H9 (cell line): ENCODE measurements around the gene BRD7. TPM values are rescaled to one million over a fixed set of nuclear protein-coding genes. Genes with fewer than 3 reads are reported as not detected.

Source experiments
- DNase-seq: peaks from one replicate; pipeline ENCODE4 v3.0.0-alpha.2; 2017
- H2AFZ ChIP-seq: one replicate; pipeline ENCODE4 v1.6.1; 2013; ENCODE audit warnings: mild to moderate bottlenecking, low read length, control low read depth, moderate library complexity
- H2AK5ac ChIP-seq: 2 replicates; pipeline ENCODE4 v1.6.1; 2013; ENCODE audit warnings: low read length, control low read depth, mixed read lengths; ENCODE audit not compliant: insufficient read length
- H2BK120ac ChIP-seq: one replicate; pipeline ENCODE4 v1.6.1; 2013; ENCODE audit warnings: low read depth, mild to moderate bottlenecking, low read length, control low read depth, inconsistent platforms; ENCODE audit not compliant: poor library complexity, severe bottlenecking
- H2BK12ac ChIP-seq: 2 replicates; pipeline ENCODE4 v1.6.1; 2013; ENCODE audit warnings: low read length, control low read depth, mixed read lengths, low read depth; ENCODE audit not compliant: insufficient read length
- H2BK15ac ChIP-seq: 2 replicates; pipeline ENCODE4 v1.6.1; 2013; ENCODE audit warnings: low read depth, low read length, control low read depth
- H2BK20ac ChIP-seq: one replicate; pipeline ENCODE4 v1.6.1; 2013; ENCODE audit warnings: low read depth, mild to moderate bottlenecking, low read length, control low read depth, inconsistent platforms; ENCODE audit not compliant: poor library complexity, severe bottlenecking
- H2BK5ac ChIP-seq: 2 replicates; pipeline ENCODE4 v1.6.1; 2013; ENCODE audit warnings: low read length, control low read depth, mixed read lengths; ENCODE audit not compliant: insufficient read length
- H3K14ac ChIP-seq: 2 replicates; pipeline ENCODE4 v1.6.1; 2013; ENCODE audit warnings: low read length, control low read depth; ENCODE audit not compliant: insufficient read depth
- H3K18ac ChIP-seq: 2 replicates; pipeline ENCODE4 v1.6.1; 2013; ENCODE audit warnings: low read depth, mild to moderate bottlenecking, mixed read lengths, low read length, control low read depth; ENCODE audit not compliant: insufficient read length
- H3K23ac ChIP-seq: 2 replicates; pipeline ENCODE4 v1.6.1; 2013; ENCODE audit warnings: low read length, control low read depth, mixed read lengths, low read depth; ENCODE audit not compliant: insufficient read length
- H3K23me2 ChIP-seq: 2 replicates; pipeline ENCODE4 v1.6.1; 2013; ENCODE audit warnings: low read depth, mild to moderate bottlenecking, mixed read lengths, low read length, control low read depth; ENCODE audit not compliant: insufficient read length, poor library complexity, severe bottlenecking
- H3K27ac ChIP-seq: 2 replicates; pipeline ENCODE4 v1.5.1; 2013; ENCODE audit warnings: low read length, control low read depth, mixed read lengths, low read depth; ENCODE audit not compliant: insufficient read length
- H3K27me3 ChIP-seq: 2 replicates; pipeline ENCODE4 v1.6.1; 2013; ENCODE audit warnings: low read length, control low read depth, inconsistent platforms; ENCODE audit not compliant: insufficient read depth
- H3K4ac ChIP-seq: 2 replicates; pipeline ENCODE4 v1.6.1; 2013; ENCODE audit warnings: low read depth, mild to moderate bottlenecking, control low read depth, inconsistent platforms, low read length, moderate library complexity
- H3K4me1 ChIP-seq: 2 replicates; pipeline ENCODE4 v1.6.1; 2013; ENCODE audit warnings: low read length, control low read depth, inconsistent platforms; ENCODE audit not compliant: insufficient read depth
- H3K4me2 ChIP-seq: 2 replicates; pipeline ENCODE4 v1.6.1; 2013; ENCODE audit warnings: low read length, control low read depth, mixed read lengths; ENCODE audit not compliant: insufficient read length, insufficient read depth
- H3K56ac ChIP-seq: 2 replicates; pipeline ENCODE4 v1.6.1; 2013; ENCODE audit warnings: low read depth, mild to moderate bottlenecking, mixed read lengths, low read length, control low read depth; ENCODE audit not compliant: insufficient read length
- H3K79me1 ChIP-seq: 2 replicates; pipeline ENCODE4 v1.6.1; 2013; ENCODE audit warnings: low read depth, mild to moderate bottlenecking, moderate library complexity, low read length, control low read depth, inconsistent platforms; ENCODE audit not compliant: insufficient read depth, poor library complexity, severe bottlenecking
- H3K79me2 ChIP-seq: 2 replicates; pipeline ENCODE4 v1.6.1; 2013; ENCODE audit warnings: low read length, control low read depth, inconsistent platforms; ENCODE audit not compliant: insufficient read depth
- H3K9ac ChIP-seq: 2 replicates; pipeline ENCODE4 v1.6.1; 2013; ENCODE audit warnings: low read length, control low read depth, mixed read lengths; ENCODE audit not compliant: insufficient read length; ENCODE audit errors: extremely low read depth
- H3K9me3 ChIP-seq: one replicate; pipeline ENCODE4 v1.6.1; 2013; ENCODE audit warnings: low read depth, low read length, inconsistent platforms; ENCODE audit not compliant: control insufficient read depth
- H3T11ph ChIP-seq: one replicate; pipeline ENCODE4 v1.6.1; 2013; ENCODE audit warnings: mild to moderate bottlenecking, low read length, control low read depth, inconsistent platforms
- H4K20me1 ChIP-seq: one replicate; pipeline ENCODE4 v1.6.1; 2013; ENCODE audit not compliant: control insufficient read depth, insufficient read length, insufficient read depth
- H4K5ac ChIP-seq: 2 replicates; pipeline ENCODE4 v1.6.1; 2013; ENCODE audit warnings: low read depth, mild to moderate bottlenecking, mixed read lengths, low read length, control low read depth; ENCODE audit not compliant: insufficient read length
- H4K8ac ChIP-seq: replicated peaks from 2 replicates; pipeline ENCODE4 v1.6.1; 2013; ENCODE audit warnings: low read length, control low read depth, mixed read lengths, low read depth; ENCODE audit not compliant: insufficient read length
- H4K91ac ChIP-seq: 2 replicates; pipeline ENCODE4 v1.6.1; 2013; ENCODE audit warnings: low read depth, mild to moderate bottlenecking, moderate library complexity, mixed read lengths, low read length, control low read depth; ENCODE audit not compliant: insufficient read length
- H3K27ac Mint-ChIP-seq, 3 experiments: 2 replicates in 2 of 3; 3 replicates in 1 of 3; pipeline ENCODE4 v1.8.0; 2020 to 2021; ENCODE audit warnings: mixed read lengths in 3 of 3, mild to moderate bottlenecking in 1 of 3, moderate library complexity in 1 of 3
- H3K27me3 Mint-ChIP-seq: 2 replicates; pipeline ENCODE4 v1.8.0; 2021; ENCODE audit warnings: low read depth, mild to moderate bottlenecking, moderate library complexity, mixed read lengths
- H3K36me3 Mint-ChIP-seq, 3 experiments: 2 replicates in 2 of 3; 3 replicates in 1 of 3; pipeline ENCODE4 v1.8.0; 2020 to 2021; ENCODE audit warnings: low read depth in 3 of 3, mixed read lengths in 3 of 3; ENCODE audit not compliant: insufficient read depth in 1 of 3
- H3K4me1 Mint-ChIP-seq, 2 experiments: 2 replicates each; pipeline ENCODE4 v1.8.0; 2020; ENCODE audit warnings: mixed read lengths in 2 of 2
- H3K4me3 Mint-ChIP-seq, 2 experiments: 2 replicates in 1 of 2; 3 replicates in 1 of 2; pipeline ENCODE4 v1.8.0; 2020 to 2021; ENCODE audit warnings: mild to moderate bottlenecking in 2 of 2, mixed read lengths in 2 of 2, moderate library complexity in 1 of 2
- H3K9me3 Mint-ChIP-seq, 2 experiments: 2 replicates in 1 of 2; 3 replicates in 1 of 2; pipeline ENCODE4 v1.8.0; 2020; ENCODE audit warnings: mild to moderate bottlenecking in 2 of 2, mixed read lengths in 2 of 2, moderate library complexity in 1 of 2
- CTCF ChIP-seq: fragments of 200-600 bp; sonication (generic); conservative IDR thresholded peaks from 3 replicates; pipeline ENCODE4 v1.8.0; 2021; ENCODE audit warnings: antibody characterized with exemption, mild to moderate bottlenecking
- WGBS: extraction: QIAGEN DNeasy Blood & Tissue Kit; methylation state at CpG from one replicate; pipeline ENCODE4 v1.1.7; 2013; ENCODE audit warnings: missing lambda C conversion rate, low lambda C conversion rate, mixed read lengths; ENCODE audit not compliant: insufficient read length; ENCODE audit errors: extremely low coverage; 5-methylcytosine and 5-hydroxymethylcytosine counted together
- total RNA-seq: library from RNA; stranded (reverse); gene quantifications from 2 replicates; pipeline ENCODE4 v1.2.1, GENCODE V29; 2021

The BRD7 gene
- total RNA-seq, 1 experiment from 2014 or later: 112 TPM

DNA sequence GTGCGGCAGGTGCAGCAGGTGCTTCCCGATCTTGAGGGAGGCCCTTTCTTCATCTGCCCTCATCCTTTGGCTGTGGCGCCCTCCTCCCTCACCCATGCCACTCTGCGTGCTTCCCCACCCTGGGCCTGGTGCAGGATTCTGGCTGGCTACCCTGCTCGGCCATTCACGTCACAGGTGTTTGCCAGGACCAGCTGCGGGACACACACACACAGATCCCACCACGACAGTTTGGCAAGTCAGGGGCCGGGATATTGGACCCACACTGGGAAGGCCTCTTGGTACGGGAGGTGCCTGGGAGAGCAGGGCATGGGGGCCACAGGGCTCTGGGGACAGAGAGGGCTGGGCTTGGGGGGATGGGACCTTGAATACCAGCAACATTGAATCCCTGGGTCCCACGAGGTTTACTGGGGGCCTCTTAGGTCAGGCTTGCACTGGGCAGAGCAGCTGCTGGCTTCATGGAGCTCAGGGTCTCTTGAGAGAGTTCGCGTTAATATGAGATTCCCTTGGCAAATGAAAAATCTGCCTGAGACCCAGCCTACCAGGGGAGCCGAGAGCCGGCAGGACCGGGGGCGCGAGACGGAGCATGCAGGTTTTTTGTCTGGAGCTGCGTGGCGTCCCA, 87.3 kb downstream of the BRD7 start:
- peaks cover 0 to 12% (median 0%) of the 10 kb centered on the region in 3 experiments; a peak in 3 of 7 replicates for H3K36me3 Mint-ChIP-seq

More for the DNA sequence above, 87.3 kb downstream of the BRD7 start:
- Histone ChIP-seq H3K27me3 (no peaks in the 10 kb centered on the region), H3K9ac (no peak overlapping the region), H4K5ac (no peak overlapping the region), H2AK5ac (no peak overlapping the region), H3K23ac (no peak overlapping the region), H2BK15ac (no peak overlapping the region), H3T11ph (no peak overlapping the region), H3K79me1 (no peaks in the 10 kb centered on the region), H2BK120ac (no peak overlapping the region), H2BK12ac (no peak overlapping the region), H3K23me2 (no peaks in the 10 kb centered on the region), H2BK20ac (no peak overlapping the region), H3K18ac (no peak overlapping the region), H3K56ac (no peak overlapping the region), H3K9me3 (no peaks in the 10 kb centered on the region), H3K27ac (no peak overlapping the region), H4K8ac (no peak overlapping the region), H3K4me1 (0 out of 2 replicates have a peak, but pooled peaks cover 3% of the 10 kb centered on the region), H4K20me1 (no peaks in the 10 kb centered on the region), H2BK5ac (no peak overlapping the region), H3K79me2 (no peaks in the 10 kb centered on the region), H3K14ac (no peak overlapping the region; the same call in 1 of the 2 replicates), H2AFZ (no peak overlapping the region), H4K91ac (no peak overlapping the region), H3K4ac (no peak overlapping the region), H3K4me2 (no peak overlapping the region)
- Mint-ChIP-seq H3K27me3 (no peaks in the 10 kb centered on the region; the same call in 1 of the 2 replicates), H3K4me1 (peaks cover 16 to 20% of the 10 kb centered on the region in 2 experiments), H3K4me3 (no peak overlapping the region), H3K27ac (no peak overlapping the region), H3K9me3 (peaks cover 1 to 7% of the 10 kb centered on the region in 2 experiments; a peak in 4 of 5 replicates)
- WGBS: no CpG with 5 or more reads among the region's 21 CpGs
- no peak for TF ChIP-seq CTCF
- DNase-seq: no peak
